Pancreas (tissue), 10 donors: Measurements from ENCODE around the gene UBE2E2. TPM values are rescaled to one million over a fixed set of nuclear protein-coding genes. Genes with fewer than 3 reads are reported as not detected.
"Not testable (repeated sequence)": the region's sequence is repeated elsewhere in the genome, so short reads cannot be mapped to it uniquely, and the experiment has no call there.

Source experiments
- ATAC-seq, 4 donors: fragments of 200-7000 bp; cut with Tn5 transposase; one replicate each; pipeline versions ENCODE4 v1.8.0 to v1.9.1; 2020; ENCODE audit warnings: mild to moderate bottlenecking in 4 of 4, moderate library complexity in 4 of 4
- DNase-seq, 6 donors: peaks; one replicate each; pipeline ENCODE4 v3.0.0-alpha.2; 2020
- FAIRE-seq: peaks from 2 replicates; lab custom pipeline; 2012; peaks lifted over from hg19 to GRCh38; lab: Jason Lieb, UNC
- H3K27ac ChIP-seq, 4 donors: fragments of 200-600 bp; sonication (generic); 1 replicate in 3 of 4; 2 replicates in 1 of 4; pipeline versions ENCODE4 v1.5.0 to v1.8.0; 2020
- H3K27me3 ChIP-seq, 4 donors: fragments of 200-600 bp; one replicate each; pipeline ENCODE4 v1.8.0; 2021
- H3K36me3 ChIP-seq, 3 donors: fragments of 200-600 bp; sonication (generic) in 1 of 3; one replicate each; pipeline versions ENCODE4 v1.5.0 to v1.8.0; 2020 to 2021
- H3K4me1 ChIP-seq, 3 donors: fragments of 200-600 bp; one replicate each; pipeline ENCODE4 v1.8.0; 2021
- H3K4me3 ChIP-seq, 4 donors: fragments of 200-600 bp; sonication (generic) in 2 of 4; one replicate each; pipeline versions ENCODE4 v1.5.0 to v1.8.0; 2020 to 2021
- H3K9me3 ChIP-seq, 4 donors: fragments of 200-600 bp; one replicate each; pipeline ENCODE4 v1.8.0; 2021
- WGBS, 2 donors: extraction: QIAGEN DNeasy Blood & Tissue Kit; methylation state at CpG; one replicate each; pipeline ENCODE4 v1.1.7; 2013; 5-methylcytosine and 5-hydroxymethylcytosine counted together
- intact Hi-C, 3 donors: fragments of 100-400 bp; cut with DNase I; formaldehyde crosslinking; loops; one replicate each; pipeline versions ENCODE4 v1.11.1 to v1.14.2; 2022
- polyA plus RNA-seq, 2 donors: library from polyadenylated mRNA; stranded (reverse); fragments of 200-250 nt; gene quantifications; one replicate each; pipeline ENCODE4 v1.2.3, GENCODE V29; 2013
- total RNA-seq, 6 donors: library from RNA; stranded (reverse); fragmentation: NEBNext Ultra II Directional in 4 of 6; extraction: Animal tissue kit (Norgen Biotek cat#: 25700) in 4 of 6; gene quantifications; one replicate each; pipeline versions ENCODE4 v1.2.1 to v1.2.4, GENCODE V29; 2021 to 2023
- TF ChIP-seq, protein P1 (sequence below), 4 donors: fragments of 200-600 bp; sonication (generic) in 3 of 4; IDR thresholded peaks; one replicate each; pipeline versions ENCODE4 v1.5.0 to v1.8.0; 2021; ENCODE audit warnings: antibody characterized with exemption in 4 of 4
- donor health status: healthy with polysubstance abuse.
- donor health status: DM: no; HTN: no; CAD: no; lungs with moderate emphysema.
- donor health status: DM: no; HTN: no; CAD: no.
- donor health status: control.
- donor health status: control.
- donor health status: Bipolar disorder and iron deficiency.
- donor health status: DM: yes; HTN: yes; CAD: no.
- donor health status: DM: no; HTN: no; CAD: no.
- donor health status: DM: no; HTN: no; CAD: no.
- donor health status: DM: yes; HTN: yes; CAD: no.

Gene UBE2E2
- total and polyA plus RNA-seq, 8 donors, result 3.3 to 11.6 (median 5.8) TPM

GRCh38 chr3:23175341-23176083 lies 27.6 kb upstream of the UBE2E2 start:
- 45 to 47% methylated on average over 2 of the region's 2 CpGs for WGBS, 2 donors
- H3K9me3 ChIP-seq, result no peaks in the 10 kb centered on the region

GRCh38 chr3:23176839-23177238 lies 26.3 kb upstream of the UBE2E2 start:
- H3K27ac ChIP-seq, DNase-seq, ATAC-seq, H3K4me1 ChIP-seq, H3K4me3 ChIP-seq, H3K27me3 ChIP-seq, intact Hi-C loops, H3K9me3 ChIP-seq, FAIRE-seq, H3K36me3 ChIP-seq: not testable (repeated sequence)
- 84 to 91% methylated on average over 4 of the region's 4 CpGs for WGBS, 2 donors

More at GRCh38 chr3:23175341-23176083, 27.6 kb upstream of the UBE2E2 start:
- H3K27me3 ChIP-seq, result no peaks in the 10 kb centered on the region
- ATAC-seq, result no peak
- TF ChIP-seq, protein P1, sequence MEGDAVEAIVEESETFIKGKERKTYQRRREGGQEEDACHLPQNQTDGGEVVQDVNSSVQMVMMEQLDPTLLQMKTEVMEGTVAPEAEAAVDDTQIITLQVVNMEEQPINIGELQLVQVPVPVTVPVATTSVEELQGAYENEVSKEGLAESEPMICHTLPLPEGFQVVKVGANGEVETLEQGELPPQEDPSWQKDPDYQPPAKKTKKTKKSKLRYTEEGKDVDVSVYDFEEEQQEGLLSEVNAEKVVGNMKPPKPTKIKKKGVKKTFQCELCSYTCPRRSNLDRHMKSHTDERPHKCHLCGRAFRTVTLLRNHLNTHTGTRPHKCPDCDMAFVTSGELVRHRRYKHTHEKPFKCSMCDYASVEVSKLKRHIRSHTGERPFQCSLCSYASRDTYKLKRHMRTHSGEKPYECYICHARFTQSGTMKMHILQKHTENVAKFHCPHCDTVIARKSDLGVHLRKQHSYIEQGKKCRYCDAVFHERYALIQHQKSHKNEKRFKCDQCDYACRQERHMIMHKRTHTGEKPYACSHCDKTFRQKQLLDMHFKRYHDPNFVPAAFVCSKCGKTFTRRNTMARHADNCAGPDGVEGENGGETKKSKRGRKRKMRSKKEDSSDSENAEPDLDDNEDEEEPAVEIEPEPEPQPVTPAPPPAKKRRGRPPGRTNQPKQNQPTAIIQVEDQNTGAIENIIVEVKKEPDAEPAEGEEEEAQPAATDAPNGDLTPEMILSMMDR (IDR thresholded peaks at IDR 0.05), result no peak
- H3K36me3 ChIP-seq, result no peaks in the 10 kb centered on the region
- no peak for FAIRE-seq
- no peak for DNase-seq
- H3K4me1 ChIP-seq, result no peaks in the 10 kb centered on the region
- no peak overlapping the region for H3K27ac ChIP-seq
- intact Hi-C loops, result no loop called here
- no peak overlapping the region for H3K4me3 ChIP-seq

DNA sequence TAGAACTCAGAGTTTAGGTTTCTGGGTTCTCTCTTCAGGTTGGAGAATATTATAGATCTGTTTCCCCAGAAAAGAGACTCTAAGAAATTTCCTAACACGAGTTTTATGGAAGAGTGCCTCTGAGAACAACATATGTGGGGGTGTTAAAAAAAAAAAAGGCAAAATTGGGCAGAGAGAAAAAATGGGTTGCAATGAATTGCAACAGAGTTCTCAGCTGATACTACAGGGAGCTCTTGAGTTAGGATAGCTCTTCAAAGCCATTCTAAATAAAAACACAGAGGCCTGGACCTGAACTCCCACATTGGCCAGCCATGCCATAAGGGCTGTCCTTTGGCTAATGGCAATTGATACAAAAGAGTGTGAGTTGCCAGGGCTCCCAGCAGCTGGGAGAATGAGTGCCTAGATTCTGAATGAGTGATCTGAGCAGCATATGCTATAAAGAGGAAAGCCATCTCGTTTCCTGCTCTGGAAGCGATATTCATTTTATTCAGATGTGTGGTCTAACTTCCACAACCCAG lies 20.1 kb upstream of the UBE2E2 start:
- FAIRE-seq, result no peak
- Histone ChIP-seq H3K4me1 (no peaks in the 10 kb centered on the region), H3K27me3 (no peaks in the 10 kb centered on the region), H3K36me3 (no peaks in the 10 kb centered on the region), H3K9me3 (no peaks in the 10 kb centered on the region), H3K4me3 (no peak overlapping the region), H3K27ac (no peak overlapping the region)
- intact Hi-C loops, result no loop called here
- TF ChIP-seq, protein P1 (IDR thresholded peaks at IDR 0.05), result no peak
- no peak for DNase-seq
- whole genome bisulfite sequencing, 2 donors, result 72 to 75% methylated on average over 3 of the region's 3 CpGs
- ATAC-seq, result no peak

DNA sequence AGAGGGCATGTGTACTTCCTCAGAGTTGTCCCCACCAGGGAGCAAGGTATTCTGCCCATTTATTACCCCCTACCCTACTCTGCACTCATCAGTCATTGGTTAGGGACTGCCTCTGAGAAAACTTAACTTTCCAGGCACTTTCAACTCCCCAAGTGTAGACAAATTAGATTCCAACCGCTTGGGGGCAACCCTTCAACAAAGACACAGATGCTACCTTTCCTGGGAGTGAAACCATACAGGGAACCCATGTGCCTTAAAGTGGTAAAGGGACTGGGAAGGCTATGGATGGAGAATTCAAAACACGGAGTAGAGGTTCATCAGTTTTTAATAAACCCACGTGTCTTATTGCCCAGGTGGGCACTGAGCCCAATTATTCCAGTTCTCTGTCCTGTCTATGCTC lies 19.4 kb upstream of the UBE2E2 start:
- intact Hi-C loops, result no loop called here
- WGBS, 2 donors, result 12 to 16% methylated on average over 3 of the region's 3 CpGs
- no peaks in the 10 kb centered on the region for H3K4me1 ChIP-seq
- H3K27ac ChIP-seq, result no peak overlapping the region
- TF ChIP-seq, protein P1 (IDR thresholded peaks at IDR 0.05), result peak in 3 of 4 donors; percentile 21 to 40 (median 22)
- H3K4me3 ChIP-seq, result no peak overlapping the region
- H3K27me3 ChIP-seq, result no peaks in the 10 kb centered on the region
- no peaks in the 10 kb centered on the region for H3K9me3 ChIP-seq
- H3K36me3 ChIP-seq, result no peaks in the 10 kb centered on the region
- FAIRE-seq (no peak), DNase-seq (peak in 3 of 6 donors; percentile 12 to 49 (median 40)), ATAC-seq (peak; percentile 71 to 96 (median 90))

- no peak for DNase-seq
- TF ChIP-seq, protein P1 (IDR thresholded peaks at IDR 0.05), result no peak
- no peak for ATAC-seq
- H3K9me3 ChIP-seq, result no peaks in the 10 kb centered on the region
- intact Hi-C loops, result no loop called here
- H3K36me3 ChIP-seq, result no peaks in the 10 kb centered on the region
- WGBS, 2 donors, result 43 to 52% methylated on average over 2 of the region's 2 CpGs
- FAIRE-seq, result no peak
- H3K4me3 ChIP-seq, result no peak overlapping the region
- H3K4me1 ChIP-seq, result no peaks in the 10 kb centered on the region
- H3K27ac ChIP-seq, result no peak overlapping the region
- no peaks in the 10 kb centered on the region for H3K27me3 ChIP-seq
Measured at GRCh38 chr3:23185861-23186260, 17.3 kb upstream of the UBE2E2 start.
